H1 (cell line): Measurements from ENCODE around the gene SRD5A3. TPM values are rescaled to one million over a fixed set of nuclear protein-coding genes. Genes with fewer than 3 reads are reported as not detected.

Experiments used
- CTCF ChIA-PET: fragments of 300-600 bp; sonication (Branson Sonifier 250); formaldehyde crosslinking; loops from one replicate; lab custom pipeline; 2021; ENCODE audit not compliant: partially characterized antibody; lab: Charles Lee
- POLR2A ChIA-PET: fragments of 300-600 bp; sonication (Branson Sonifier 250); formaldehyde crosslinking; loops from one replicate; lab custom pipeline; 2021; ENCODE audit warnings: inconsistent platforms; ENCODE audit not compliant: partially characterized antibody; lab: Charles Lee
- DNase-seq, 2 experiments: peaks; one replicate each; pipeline versions ENCODE4 v3.0.0 to v3.0.0-alpha.2; 2010 to 2022; ENCODE audit warnings: low spot score in 2 of 2, low read depth in 1 of 2, mixed read lengths in 1 of 2
- FAIRE-seq: peaks from 2 replicates; lab custom pipeline; 2011; peaks lifted over from hg19 to GRCh38; lab: Jason Lieb, UNC
- H2AFZ ChIP-seq: 2 replicates; pipeline ENCODE4 v1.8.1; 2012; ENCODE audit warnings: low read length, inconsistent platforms
- H2AK5ac ChIP-seq: 2 replicates; pipeline ENCODE4 v1.6.1; 2013; ENCODE audit warnings: low read depth, low read length
- H2BK120ac ChIP-seq: replicated peaks from 2 replicates; pipeline ENCODE3; 2013; ENCODE audit warnings: low read depth, low read length, inconsistent platforms
- H2BK12ac ChIP-seq: 2 replicates; pipeline ENCODE4 v1.6.1; 2013; ENCODE audit warnings: low read depth, low read length
- H2BK15ac ChIP-seq: 2 replicates; pipeline ENCODE4 v1.6.1; 2013; ENCODE audit warnings: low read length
- H2BK20ac ChIP-seq: 2 replicates; pipeline ENCODE4 v1.6.1; 2013; ENCODE audit warnings: low read length
- H2BK5ac ChIP-seq: 2 replicates; pipeline ENCODE4 v1.6.1; 2013; ENCODE audit warnings: low read depth, low read length
- H3K14ac ChIP-seq: 2 replicates; pipeline ENCODE4 v1.6.1; 2013; ENCODE audit warnings: inconsistent platforms; ENCODE audit not compliant: insufficient read length
- H3K18ac ChIP-seq: 2 replicates; pipeline ENCODE4 v1.6.1; 2013; ENCODE audit warnings: low read length; ENCODE audit errors: extremely low read depth
- H3K23ac ChIP-seq: 2 replicates; pipeline ENCODE4 v1.6.1; 2013; ENCODE audit warnings: inconsistent platforms; ENCODE audit not compliant: insufficient read length
- H3K23me2 ChIP-seq: 2 replicates; pipeline ENCODE4 v1.6.1; 2013; ENCODE audit warnings: low read depth, low read length
- H3K27ac ChIP-seq: 2 replicates; pipeline ENCODE4 v1.6.1; 2011; ENCODE audit warnings: low read depth, low read length, inconsistent platforms
- H3K27me3 ChIP-seq, 4 experiments: replicated peaks in 1 of 4; 1 replicate in 1 of 4; 2 replicates in 3 of 4; pipeline versions ENCODE4 v1.6.1 to v1.8.1; 2011 to 2013; ENCODE audit warnings: low read length in 3 of 4, mild to moderate bottlenecking in 3 of 4, inconsistent platforms in 2 of 4, mixed read lengths in 2 of 4, moderate library complexity in 1 of 4; ENCODE audit not compliant: control insufficient read depth in 3 of 4, insufficient read depth in 3 of 4; ENCODE audit errors: extremely low read depth in 1 of 4
- H3K36me3 ChIP-seq, 4 experiments: 2 replicates each; pipeline versions ENCODE4 v1.6.1 to v1.8.1; 2011 to 2013; ENCODE audit warnings: mild to moderate bottlenecking in 4 of 4, low read length in 3 of 4, moderate library complexity in 2 of 4, control low read depth in 1 of 4, inconsistent platforms in 1 of 4; ENCODE audit not compliant: insufficient read depth in 4 of 4, control insufficient read depth in 2 of 4
- H3K4ac ChIP-seq: replicated peaks from 2 replicates; pipeline ENCODE3; 2013; ENCODE audit warnings: low read length, low read depth, mixed read lengths, inconsistent platforms; ENCODE audit not compliant: insufficient read length
- H3K4me1 ChIP-seq, 4 experiments: replicated peaks in 1 of 4; 1 replicate in 1 of 4; 2 replicates in 3 of 4; pipeline versions ENCODE4 v1.6.1 to v1.8.1; 2011 to 2013; ENCODE audit warnings: low read length in 3 of 4, inconsistent platforms in 2 of 4, mixed read lengths in 1 of 4; ENCODE audit not compliant: insufficient read depth in 4 of 4, control insufficient read depth in 3 of 4
- H3K4me2 ChIP-seq, 2 experiments: 2 replicates each; pipeline versions ENCODE4 v1.6.1 to v1.8.1; 2011 to 2013; ENCODE audit warnings: low read depth in 2 of 2, low read length in 2 of 2, control low read depth in 1 of 2, inconsistent platforms in 1 of 2, mild to moderate bottlenecking in 1 of 2; ENCODE audit not compliant: insufficient read depth in 1 of 2
- H3K4me3 ChIP-seq, 4 experiments: fragments of 200-600, 300-600 bp in 1 of 4; sonication (generic), shearing (Covaris generic), sonication (Bioruptor Twin) in 1 of 4; 2 replicates each; pipeline versions ENCODE4 v1.5.1 to v1.8.1; 2011 to 2016; ENCODE audit warnings: low read length in 4 of 4, low read depth in 3 of 4, control low read depth in 2 of 4, inconsistent platforms in 2 of 4, mild to moderate bottlenecking in 2 of 4, mixed read lengths in 1 of 4, moderate library complexity in 1 of 4; ENCODE audit not compliant: insufficient read depth in 2 of 4; ENCODE audit errors: extremely low read depth in 1 of 4
- H3K56ac ChIP-seq: replicated peaks from 2 replicates; pipeline ENCODE3; 2013; ENCODE audit warnings: low read depth, mild to moderate bottlenecking, mixed read lengths, low read length, inconsistent platforms; ENCODE audit not compliant: insufficient read length
- H3K79me1 ChIP-seq: 2 replicates; pipeline ENCODE4 v1.6.1; 2013; ENCODE audit warnings: low read depth, low read length, control low read depth
- H3K79me2 ChIP-seq, 2 experiments: 2 replicates each; pipeline versions ENCODE4 v1.6.1 to v1.8.1; 2012 to 2013; ENCODE audit warnings: low read length in 2 of 2, mild to moderate bottlenecking in 2 of 2, inconsistent platforms in 1 of 2; ENCODE audit not compliant: insufficient read depth in 2 of 2, control insufficient read depth in 1 of 2
- H3K9ac ChIP-seq, 4 experiments: replicated peaks in 1 of 4; 1 replicate in 1 of 4; 2 replicates in 3 of 4; pipeline versions ENCODE4 v1.6.1 to v1.8.1; 2011 to 2013; ENCODE audit warnings: low read depth in 3 of 4, low read length in 3 of 4, control low read depth in 2 of 4, mild to moderate bottlenecking in 2 of 4, moderate library complexity in 2 of 4, inconsistent platforms in 1 of 4; ENCODE audit errors: extremely low read depth in 1 of 4
- H3K9me3 ChIP-seq, 2 experiments: 2 replicates each; pipeline versions ENCODE4 v1.6.1 to v1.8.1; 2012 to 2013; ENCODE audit warnings: mild to moderate bottlenecking in 2 of 2, moderate library complexity in 2 of 2, control low read depth in 1 of 2, inconsistent platforms in 1 of 2, low read depth in 1 of 2, low read length in 1 of 2, mixed read lengths in 1 of 2; ENCODE audit not compliant: insufficient read depth in 2 of 2
- H4K20me1 ChIP-seq, 2 experiments: replicated peaks in 1 of 2; 2 replicates each; pipeline versions ENCODE3 to v1.8.1; 2011 to 2013; ENCODE audit warnings: inconsistent platforms in 2 of 2, low read length in 2 of 2, mild to moderate bottlenecking in 1 of 2; ENCODE audit not compliant: insufficient read depth in 2 of 2, control insufficient read depth in 1 of 2
- H4K5ac ChIP-seq: 2 replicates; pipeline ENCODE4 v1.6.1; 2013; ENCODE audit warnings: low read length, low read depth, mixed read lengths, inconsistent platforms; ENCODE audit not compliant: insufficient read length
- H4K8ac ChIP-seq: 2 replicates; pipeline ENCODE4 v1.8.0; 2013; ENCODE audit warnings: mild to moderate bottlenecking, moderate library complexity, low read length, inconsistent platforms; ENCODE audit not compliant: insufficient read depth; ENCODE audit errors: extremely low read depth
- H4K91ac ChIP-seq: replicated peaks from 2 replicates; pipeline ENCODE3; 2013; ENCODE audit warnings: low read length, mixed read lengths, inconsistent platforms; ENCODE audit not compliant: insufficient read length
- CEBPB ChIP-seq: IDR thresholded peaks from 2 replicates; pipeline ENCODE4 v1.6.1; 2012; ENCODE audit warnings: low read depth, low read length
- KDM4A ChIP-seq: IDR thresholded peaks from one replicate; pipeline ENCODE4 v1.7.1; 2012; ENCODE audit warnings: low read depth, mild to moderate bottlenecking, moderate library complexity, low read length, inconsistent platforms; ENCODE audit not compliant: severe bottlenecking
- NANOG ChIP-seq: IDR thresholded peaks from 2 replicates; pipeline ENCODE4 v1.6.1; 2011; ENCODE audit warnings: low read length, low read depth, mild to moderate bottlenecking, inconsistent platforms; ENCODE audit not compliant: insufficient read depth, poor library complexity, severe bottlenecking
- SIX5 ChIP-seq: IDR thresholded peaks from 2 replicates; pipeline ENCODE4 v1.6.1; 2011; ENCODE audit warnings: mild to moderate bottlenecking, low read depth, low read length
- SUZ12 ChIP-seq: fragments of 200-600 bp; sonication (generic); IDR thresholded peaks from 2 replicates; pipeline ENCODE4 v1.6.1; 2012; ENCODE audit warnings: mild to moderate bottlenecking, inconsistent platforms, low read length, moderate library complexity, mixed read lengths
- WGBS, 2 experiments: shearing (Covaris generic) in 1 of 2; methylation state at CpG; one replicate each; pipeline versions ENCODE4 v1.1.6 to v1.1.7; 2013 to 2015; ENCODE audit warnings: low lambda C conversion rate in 2 of 2, mixed read lengths in 2 of 2, inconsistent platforms in 1 of 2, low coverage in 1 of 2, missing lambda C conversion rate in 1 of 2; ENCODE audit not compliant: insufficient replicate concordance in 2 of 2, insufficient coverage in 1 of 2, insufficient read length in 1 of 2; ENCODE audit errors: extremely low coverage in 1 of 2, missing lambda C conversion rate in 1 of 2; 5-methylcytosine and 5-hydroxymethylcytosine counted together
- polyA plus RNA-seq, 7 experiments: library from polyadenylated mRNA; depleted of rRNA in 3 of 7; stranded (reverse) in 5 of 7; unstranded in 2 of 7; fragments of >200 nt in 5 of 7; fragments of 200-250 nt in 2 of 7; gene quantifications; 1 replicate in 5 of 7; 2 replicates in 1 of 7; 4 replicates in 1 of 7; pipeline versions ENCODE4 v1.2.1 to v1.2.3, GENCODE V29; 2011 to 2013; ENCODE audit warnings: missing spikeins in 2 of 7, mixed read lengths in 2 of 7
- total RNA-seq: library from RNA; stranded (reverse); fragmentation: NEBNext Ultra II Directional; extraction: Animal tissue kit (Norgen Biotek cat#: 25700); gene quantifications from 2 replicates; pipeline ENCODE4 v1.2.1, GENCODE V29; 2021

Gene SRD5A3
- total and polyA plus RNA-seq, 2 of the 8 experiments (the other 6 are each of a cell fraction or from before 2014, with no cell fraction given) = 19.6 to 34.6 TPM

- Histone ChIP-seq H3K4ac (no peak overlapping the region), H3K27me3 (no peaks in the 10 kb centered on the region), H3K9ac (no peak overlapping the region), H3K27ac (no peak overlapping the region), H4K91ac (no peak overlapping the region), H3K14ac (no peak overlapping the region), H3K18ac (no peak overlapping the region), H2BK20ac (no peak overlapping the region), H2BK15ac (no peak overlapping the region), H3K79me2 (peaks cover 11 to 91% of the 10 kb centered on the region in 2 experiments), H2AFZ (no peak overlapping the region), H4K5ac (no peak overlapping the region), H4K20me1 (peaks cover 16 to 23% of the 10 kb centered on the region in 2 experiments), H3K4me1 (peaks cover 0 to 3% (median under 1%) of the 10 kb centered on the region in 4 experiments; a peak in 2 of 7 replicates), H2AK5ac (no peak overlapping the region), H2BK12ac (no peak overlapping the region), H3K79me1 (peaks cover 6% of the 10 kb centered on the region), H3K36me3 (peaks cover 2 to 40% (median 6%) of the 10 kb centered on the region in 4 experiments; a peak in 6 of 8 replicates), H3K4me2 (no peak overlapping the region), H3K23ac (no peak overlapping the region), H3K23me2 (no peaks in the 10 kb centered on the region), H2BK120ac (no peak overlapping the region), H4K8ac (no peak overlapping the region), H2BK5ac (no peak overlapping the region), H3K4me3 (no peak overlapping the region), H3K9me3 (no peaks in the 10 kb centered on the region), H3K56ac (no peak overlapping the region)
- DNase-seq = no peak
- CTCF ChIA-PET = interaction anchor here (1.6 kb wide), 1 partner anchor 455 kb away, joined by 6 read pairs; no protein-coding TSS in a partner anchor
- POLR2A ChIA-PET = no interaction called here
- no peak for FAIRE-seq
- 94% methylated on average over 6 of the region's 6 CpGs; no CpG with 5 or more reads in 1 of the 2 experiments for WGBS, 2 experiments
- no peak for TF ChIP-seq KDM4A
- TF ChIP-seq SIX5 = no peak
- TF ChIP-seq CEBPB = no peak
- no peak for TF ChIP-seq NANOG
- TF ChIP-seq SUZ12 = no peak
These were observed 65.6 kb downstream of the SRD5A3 start for GRCh38 chr4:55411621-55412020.
